ENCODE measurements around the gene OR2B2. TPM values are rescaled to one million over a fixed set of nuclear protein-coding genes. Genes with fewer than 3 reads are reported as not detected.

OR2B2 gene
- total and polyA plus RNA-seq, 7 donors, result not detected

- peaks cover 0 to 97% (median 25%) of the 10 kb centered on the region in 3 donors for H3K27me3 ChIP-seq (ENCODE audit: insufficient read depth in 3 of 3, low read length in 2 of 3)
- H3K36me3 ChIP-seq (ENCODE audit: insufficient read depth in 1 of 2, low read depth in 1 of 2), result no peaks in the 10 kb centered on the region
- H3K9me3 ChIP-seq, result no peaks in the 10 kb centered on the region
- H3K4me3 ChIP-seq, result no peak overlapping the region
- H3K27ac ChIP-seq, result no peak overlapping the region
- TF ChIP-seq CTCF (IDR thresholded peaks at IDR 0.05), result no peak
- intact Hi-C loops (cut with DNase I), result no loop called here
- no peak for DNase-seq
- peaks cover 34% of the 10 kb centered on the region for H3K4me1 ChIP-seq
- WGBS, 3 donors, result 85 to 87% (median 87%) methylated on average over 3 of the region's 3 CpGs
- ATAC-seq, result no peak
These were observed 43.9 kb downstream of the OR2B2 start for GRCh38 chr6:27868311-27868710.

GRCh38 chr6:27867945-27868300, 44.3 kb downstream of the OR2B2 start:
- intact Hi-C loops (cut with DNase I), result no loop called here
- no peak for TF ChIP-seq CTCF (IDR thresholded peaks at IDR 0.05)
- Histone ChIP-seq H3K4me3 (peak overlapping the region; percentile 71), H3K36me3 (ENCODE audit: insufficient read depth in 1 of 2, low read depth in 1 of 2) (no peaks in the 10 kb centered on the region), H3K9me3 (no peaks in the 10 kb centered on the region), H3K27me3 (ENCODE audit: insufficient read depth in 3 of 3, low read length in 2 of 3) (peaks cover 0 to 93% (median 22%) of the 10 kb centered on the region in 3 donors), H3K4me1 (peaks cover 32% of the 10 kb centered on the region), H3K27ac (no peak overlapping the region)
- DNase-seq (no peak), ATAC-seq (no peak)
- 86 to 96% (median 94%) methylated on average over 1 of the region's 1 CpG for WGBS, 3 donors

GRCh38 chr6:27867051-27867944, 44.9 kb downstream of the OR2B2 start:
- ATAC-seq (peak in 3 of 4 donors; percentile 27 to 50 (median 46)), DNase-seq (peak; percentile 56 to 71)
- 2 to 3% (median 2%) methylated on average over 45 of the region's 45 CpGs for WGBS, 3 donors
- Histone ChIP-seq H3K27me3 (ENCODE audit: insufficient read depth in 3 of 3, low read length in 2 of 3) (peaks cover 0 to 93% (median 20%) of the 10 kb centered on the region in 3 donors), H3K27ac (no peak overlapping the region), H3K4me1 (peaks cover 28% of the 10 kb centered on the region), H3K9me3 (no peaks in the 10 kb centered on the region), H3K36me3 (ENCODE audit: insufficient read depth in 1 of 2, low read depth in 1 of 2) (no peaks in the 10 kb centered on the region), H3K4me3 (peak overlapping the region; percentile 71)
- intact Hi-C loops (cut with DNase I), result no loop called here
- no peak for TF ChIP-seq CTCF (IDR thresholded peaks at IDR 0.05)

- Histone ChIP-seq H3K4me3 (peak overlapping the region; percentile 71), H3K27ac (no peak overlapping the region), H3K36me3 (ENCODE audit: insufficient read depth in 1 of 2, low read depth in 1 of 2) (no peaks in the 10 kb centered on the region), H3K4me1 (peaks cover 28% of the 10 kb centered on the region), H3K9me3 (no peaks in the 10 kb centered on the region), H3K27me3 (ENCODE audit: insufficient read depth in 3 of 3, low read length in 2 of 3) (peaks cover 0 to 91% (median 14%) of the 10 kb centered on the region in 3 donors)
- ATAC-seq, result peak in 1 of 4 donors; percentile 59
- intact Hi-C loops (cut with DNase I), result no loop called here
- DNase-seq, result no peak
- TF ChIP-seq CTCF (IDR thresholded peaks at IDR 0.05), result no peak
- 1 to 2% (median 1%) methylated on average over 27 of the region's 27 CpGs for WGBS, 3 donors
These were observed 45.7 kb downstream of the OR2B2 start for GRCh38 chr6:27866357-27867050.

All from psoas muscle (tissue), 8 donors.